H1 (cell line): ENCODE data around the gene MVK. TPM values are rescaled to one million over a fixed set of nuclear protein-coding genes. Genes with fewer than 3 reads are reported as not detected.

Experiments used
- BACH1 ChIP-seq: IDR thresholded peaks from 2 replicates; pipeline ENCODE4 v1.6.1; 2012; ENCODE audit warnings: low read length, improper control_type of control experiment
- CBX5 ChIP-seq: fragments of 300-800, 300-1000 bp; sonication (generic); IDR thresholded peaks from 2 replicates; pipeline ENCODE4 v1.7.1; 2016; ENCODE audit warnings: antibody characterized with exemption, low read length, low read depth
- RFX5 ChIP-seq: IDR thresholded peaks from 2 replicates; pipeline ENCODE4 v1.6.1; 2011; ENCODE audit warnings: low read depth, low read length, improper control_type of control experiment, borderline replicate concordance
- polyA plus RNA-seq, 7 experiments: library from polyadenylated mRNA; depleted of rRNA in 3 of 7; stranded (reverse) in 5 of 7; unstranded in 2 of 7; fragments of >200 nt in 5 of 7; fragments of 200-250 nt in 2 of 7; gene quantifications; 1 replicate in 5 of 7; 2 replicates in 1 of 7; 4 replicates in 1 of 7; pipeline versions ENCODE4 v1.2.1 to v1.2.3, GENCODE V29; 2011 to 2013; ENCODE audit warnings: missing spikeins in 2 of 7, mixed read lengths in 2 of 7
- total RNA-seq: library from RNA; stranded (reverse); fragmentation: NEBNext Ultra II Directional; extraction: Animal tissue kit (Norgen Biotek cat#: 25700); gene quantifications from 2 replicates; pipeline ENCODE4 v1.2.1, GENCODE V29; 2021
- TF ChIP-seq, protein P1 (sequence below): fragments of 300-600 bp; sonication (generic); IDR thresholded peaks from 2 replicates; pipeline ENCODE4 v1.7.1; 2012; ENCODE audit warnings: low read length, moderate library complexity, mild to moderate bottlenecking, inconsistent platforms; ENCODE audit not compliant: insufficient replicate concordance

The MVK gene
- total and polyA plus RNA-seq, 2 of the 8 experiments (the other 6 are each of a cell fraction or from before 2014, with no cell fraction given) = 15.7 to 20.9 TPM

DNA sequence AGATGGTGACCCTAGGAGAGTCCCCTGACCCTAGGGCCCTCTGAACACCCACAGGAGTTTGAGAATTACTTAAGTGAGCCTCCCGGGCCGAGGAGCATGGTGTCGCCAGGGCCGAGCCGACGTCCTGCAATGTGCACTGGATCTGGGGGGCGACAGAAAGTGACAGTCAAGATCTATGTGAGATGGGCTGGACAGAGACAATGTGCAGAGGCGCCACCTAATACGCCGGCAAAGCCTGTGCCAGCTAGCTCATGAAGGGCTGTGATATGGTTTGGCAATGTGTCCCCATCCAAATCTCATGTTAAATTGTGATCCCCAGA lies 11.9 kb upstream of the MVK start (continued):
- TF ChIP-seq, protein P1, sequence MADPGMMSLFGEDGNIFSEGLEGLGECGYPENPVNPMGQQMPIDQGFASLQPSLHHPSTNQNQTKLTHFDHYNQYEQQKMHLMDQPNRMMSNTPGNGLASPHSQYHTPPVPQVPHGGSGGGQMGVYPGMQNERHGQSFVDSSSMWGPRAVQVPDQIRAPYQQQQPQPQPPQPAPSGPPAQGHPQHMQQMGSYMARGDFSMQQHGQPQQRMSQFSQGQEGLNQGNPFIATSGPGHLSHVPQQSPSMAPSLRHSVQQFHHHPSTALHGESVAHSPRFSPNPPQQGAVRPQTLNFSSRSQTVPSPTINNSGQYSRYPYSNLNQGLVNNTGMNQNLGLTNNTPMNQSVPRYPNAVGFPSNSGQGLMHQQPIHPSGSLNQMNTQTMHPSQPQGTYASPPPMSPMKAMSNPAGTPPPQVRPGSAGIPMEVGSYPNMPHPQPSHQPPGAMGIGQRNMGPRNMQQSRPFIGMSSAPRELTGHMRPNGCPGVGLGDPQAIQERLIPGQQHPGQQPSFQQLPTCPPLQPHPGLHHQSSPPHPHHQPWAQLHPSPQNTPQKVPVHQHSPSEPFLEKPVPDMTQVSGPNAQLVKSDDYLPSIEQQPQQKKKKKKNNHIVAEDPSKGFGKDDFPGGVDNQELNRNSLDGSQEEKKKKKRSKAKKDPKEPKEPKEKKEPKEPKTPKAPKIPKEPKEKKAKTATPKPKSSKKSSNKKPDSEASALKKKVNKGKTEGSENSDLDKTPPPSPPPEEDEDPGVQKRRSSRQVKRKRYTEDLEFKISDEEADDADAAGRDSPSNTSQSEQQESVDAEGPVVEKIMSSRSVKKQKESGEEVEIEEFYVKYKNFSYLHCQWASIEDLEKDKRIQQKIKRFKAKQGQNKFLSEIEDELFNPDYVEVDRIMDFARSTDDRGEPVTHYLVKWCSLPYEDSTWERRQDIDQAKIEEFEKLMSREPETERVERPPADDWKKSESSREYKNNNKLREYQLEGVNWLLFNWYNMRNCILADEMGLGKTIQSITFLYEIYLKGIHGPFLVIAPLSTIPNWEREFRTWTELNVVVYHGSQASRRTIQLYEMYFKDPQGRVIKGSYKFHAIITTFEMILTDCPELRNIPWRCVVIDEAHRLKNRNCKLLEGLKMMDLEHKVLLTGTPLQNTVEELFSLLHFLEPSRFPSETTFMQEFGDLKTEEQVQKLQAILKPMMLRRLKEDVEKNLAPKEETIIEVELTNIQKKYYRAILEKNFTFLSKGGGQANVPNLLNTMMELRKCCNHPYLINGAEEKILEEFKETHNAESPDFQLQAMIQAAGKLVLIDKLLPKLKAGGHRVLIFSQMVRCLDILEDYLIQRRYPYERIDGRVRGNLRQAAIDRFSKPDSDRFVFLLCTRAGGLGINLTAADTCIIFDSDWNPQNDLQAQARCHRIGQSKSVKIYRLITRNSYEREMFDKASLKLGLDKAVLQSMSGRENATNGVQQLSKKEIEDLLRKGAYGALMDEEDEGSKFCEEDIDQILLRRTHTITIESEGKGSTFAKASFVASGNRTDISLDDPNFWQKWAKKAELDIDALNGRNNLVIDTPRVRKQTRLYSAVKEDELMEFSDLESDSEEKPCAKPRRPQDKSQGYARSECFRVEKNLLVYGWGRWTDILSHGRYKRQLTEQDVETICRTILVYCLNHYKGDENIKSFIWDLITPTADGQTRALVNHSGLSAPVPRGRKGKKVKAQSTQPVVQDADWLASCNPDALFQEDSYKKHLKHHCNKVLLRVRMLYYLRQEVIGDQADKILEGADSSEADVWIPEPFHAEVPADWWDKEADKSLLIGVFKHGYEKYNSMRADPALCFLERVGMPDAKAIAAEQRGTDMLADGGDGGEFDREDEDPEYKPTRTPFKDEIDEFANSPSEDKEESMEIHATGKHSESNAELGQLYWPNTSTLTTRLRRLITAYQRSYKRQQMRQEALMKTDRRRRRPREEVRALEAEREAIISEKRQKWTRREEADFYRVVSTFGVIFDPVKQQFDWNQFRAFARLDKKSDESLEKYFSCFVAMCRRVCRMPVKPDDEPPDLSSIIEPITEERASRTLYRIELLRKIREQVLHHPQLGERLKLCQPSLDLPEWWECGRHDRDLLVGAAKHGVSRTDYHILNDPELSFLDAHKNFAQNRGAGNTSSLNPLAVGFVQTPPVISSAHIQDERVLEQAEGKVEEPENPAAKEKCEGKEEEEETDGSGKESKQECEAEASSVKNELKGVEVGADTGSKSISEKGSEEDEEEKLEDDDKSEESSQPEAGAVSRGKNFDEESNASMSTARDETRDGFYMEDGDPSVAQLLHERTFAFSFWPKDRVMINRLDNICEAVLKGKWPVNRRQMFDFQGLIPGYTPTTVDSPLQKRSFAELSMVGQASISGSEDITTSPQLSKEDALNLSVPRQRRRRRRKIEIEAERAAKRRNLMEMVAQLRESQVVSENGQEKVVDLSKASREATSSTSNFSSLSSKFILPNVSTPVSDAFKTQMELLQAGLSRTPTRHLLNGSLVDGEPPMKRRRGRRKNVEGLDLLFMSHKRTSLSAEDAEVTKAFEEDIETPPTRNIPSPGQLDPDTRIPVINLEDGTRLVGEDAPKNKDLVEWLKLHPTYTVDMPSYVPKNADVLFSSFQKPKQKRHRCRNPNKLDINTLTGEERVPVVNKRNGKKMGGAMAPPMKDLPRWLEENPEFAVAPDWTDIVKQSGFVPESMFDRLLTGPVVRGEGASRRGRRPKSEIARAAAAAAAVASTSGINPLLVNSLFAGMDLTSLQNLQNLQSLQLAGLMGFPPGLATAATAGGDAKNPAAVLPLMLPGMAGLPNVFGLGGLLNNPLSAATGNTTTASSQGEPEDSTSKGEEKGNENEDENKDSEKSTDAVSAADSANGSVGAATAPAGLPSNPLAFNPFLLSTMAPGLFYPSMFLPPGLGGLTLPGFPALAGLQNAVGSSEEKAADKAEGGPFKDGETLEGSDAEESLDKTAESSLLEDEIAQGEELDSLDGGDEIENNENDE = no peak
- no peak for TF ChIP-seq BACH1
- TF ChIP-seq CBX5 = no peak
- TF ChIP-seq RFX5 = no peak
